Mesenchymal stem cell (in vitro differentiated cells and primary cell): ENCODE results near the gene CTBP2.

Experiments
- DNase-seq: peaks from one replicate; pipeline ENCODE4 v3.0.0-alpha.2; 2013
- H2AFZ ChIP-seq: one replicate; pipeline ENCODE4 v1.6.1; 2013; ENCODE audit warnings: low read depth, mild to moderate bottlenecking, control low read depth, inconsistent platforms, low read length, moderate library complexity
- H2AK5ac ChIP-seq: 2 replicates; pipeline ENCODE4 v1.6.1; 2013; ENCODE audit warnings: low read length, moderate library complexity, mild to moderate bottlenecking, inconsistent platforms; ENCODE audit not compliant: severe bottlenecking
- H2BK120ac ChIP-seq: one replicate; pipeline ENCODE4 v1.6.1; 2013; ENCODE audit warnings: low read depth, mild to moderate bottlenecking, inconsistent platforms, low read length, moderate library complexity
- H2BK12ac ChIP-seq, 2 experiments: one replicate each; pipeline ENCODE4 v1.6.1; 2013; ENCODE audit warnings: inconsistent platforms in 2 of 2, low read length in 2 of 2, mild to moderate bottlenecking in 2 of 2, moderate library complexity in 2 of 2, control low read depth in 1 of 2
- H2BK15ac ChIP-seq: one replicate; pipeline ENCODE4 v1.6.1; 2013; ENCODE audit warnings: mild to moderate bottlenecking, low read depth, inconsistent platforms; ENCODE audit not compliant: poor library complexity, severe bottlenecking
- H2BK5ac ChIP-seq: 2 replicates; pipeline ENCODE4 v1.6.1; 2013; ENCODE audit warnings: low read depth, mild to moderate bottlenecking, low read length, control low read depth, inconsistent platforms; ENCODE audit not compliant: poor library complexity, severe bottlenecking
- H3K14ac ChIP-seq, 2 experiments: one replicate each; pipeline ENCODE4 v1.6.1; 2013; ENCODE audit warnings: inconsistent platforms in 2 of 2, low read length in 2 of 2, control low read depth in 1 of 2, mild to moderate bottlenecking in 1 of 2, moderate library complexity in 1 of 2
- H3K18ac ChIP-seq, 2 experiments: one replicate each; pipeline ENCODE4 v1.6.1; 2013; ENCODE audit warnings: inconsistent platforms in 2 of 2, low read length in 2 of 2, control low read depth in 1 of 2, low read depth in 1 of 2, mild to moderate bottlenecking in 1 of 2
- H3K23ac ChIP-seq, 2 experiments: one replicate each; pipeline ENCODE4 v1.6.1; 2013; ENCODE audit warnings: inconsistent platforms in 2 of 2, low read length in 2 of 2, mild to moderate bottlenecking in 2 of 2, moderate library complexity in 2 of 2, control low read depth in 1 of 2
- H3K27ac ChIP-seq: 2 replicates; pipeline ENCODE4 v1.5.1; 2013; ENCODE audit warnings: mild to moderate bottlenecking, moderate library complexity, low read length, control low read depth, inconsistent platforms; ENCODE audit not compliant: poor library complexity, severe bottlenecking
- H3K27me3 ChIP-seq, 2 experiments: 2 replicates each; pipeline versions ENCODE4 v1.6.1 to v1.7.0; 2013; ENCODE audit warnings: low read length in 2 of 2, mild to moderate bottlenecking in 2 of 2, moderate library complexity in 2 of 2, control low read depth in 1 of 2, inconsistent platforms in 1 of 2; ENCODE audit not compliant: control insufficient read depth in 1 of 2, insufficient read depth in 1 of 2
- H3K36me3 ChIP-seq, 2 experiments: 2 replicates each; pipeline versions ENCODE4 v1.6.1 to v1.7.0; 2013; ENCODE audit warnings: low read length in 2 of 2, control low read depth in 1 of 2, inconsistent platforms in 1 of 2, low read depth in 1 of 2, mild to moderate bottlenecking in 1 of 2; ENCODE audit not compliant: insufficient read depth in 2 of 2, control insufficient read depth in 1 of 2
- H3K4ac ChIP-seq, 2 experiments: one replicate each; pipeline ENCODE4 v1.6.1; 2013; ENCODE audit warnings: inconsistent platforms in 2 of 2, low read length in 2 of 2, mild to moderate bottlenecking in 2 of 2, moderate library complexity in 2 of 2, control low read depth in 1 of 2, low read depth in 1 of 2
- H3K4me1 ChIP-seq: 2 replicates; pipeline ENCODE4 v1.6.1; 2013; ENCODE audit warnings: low read depth, low read length, control low read depth; ENCODE audit not compliant: control insufficient read depth, insufficient read depth
- H3K4me2 ChIP-seq: 2 replicates; pipeline ENCODE4 v1.6.1; 2013; ENCODE audit warnings: low read length, mild to moderate bottlenecking, inconsistent platforms; ENCODE audit not compliant: poor library complexity, severe bottlenecking
- H3K4me3 ChIP-seq, 2 experiments: 2 replicates each; pipeline versions ENCODE4 v1.5.1 to v1.7.0; 2013; ENCODE audit warnings: low read length in 2 of 2, mild to moderate bottlenecking in 2 of 2, control low read depth in 1 of 2, low read depth in 1 of 2; ENCODE audit not compliant: insufficient read depth in 1 of 2
- H3K79me1 ChIP-seq: replicated peaks from 2 replicates; pipeline ENCODE4 v1.6.1; 2013; ENCODE audit warnings: mild to moderate bottlenecking, control low read depth, low read length, inconsistent platforms; ENCODE audit not compliant: poor library complexity, severe bottlenecking
- H3K9ac ChIP-seq: 2 replicates; pipeline ENCODE4 v1.7.0; 2013; ENCODE audit warnings: mild to moderate bottlenecking, low read length, moderate library complexity
- H3K9me3 ChIP-seq: 2 replicates; pipeline ENCODE4 v1.7.0; 2013; ENCODE audit warnings: mild to moderate bottlenecking, low read length; ENCODE audit not compliant: control insufficient read depth
- H4K8ac ChIP-seq: one replicate; pipeline ENCODE4 v1.6.1; 2013; ENCODE audit warnings: inconsistent platforms, mild to moderate bottlenecking, low read length, moderate library complexity
- H4K91ac ChIP-seq: one replicate; pipeline ENCODE4 v1.6.1; 2013; ENCODE audit warnings: mild to moderate bottlenecking, low read length, inconsistent platforms
- WGBS: methylation state at CpG from one replicate; pipeline ENCODE4 v1.1.7; 2013; ENCODE audit warnings: mixed read lengths; 5-methylcytosine and 5-hydroxymethylcytosine counted together

The CTBP2 gene

DNA sequence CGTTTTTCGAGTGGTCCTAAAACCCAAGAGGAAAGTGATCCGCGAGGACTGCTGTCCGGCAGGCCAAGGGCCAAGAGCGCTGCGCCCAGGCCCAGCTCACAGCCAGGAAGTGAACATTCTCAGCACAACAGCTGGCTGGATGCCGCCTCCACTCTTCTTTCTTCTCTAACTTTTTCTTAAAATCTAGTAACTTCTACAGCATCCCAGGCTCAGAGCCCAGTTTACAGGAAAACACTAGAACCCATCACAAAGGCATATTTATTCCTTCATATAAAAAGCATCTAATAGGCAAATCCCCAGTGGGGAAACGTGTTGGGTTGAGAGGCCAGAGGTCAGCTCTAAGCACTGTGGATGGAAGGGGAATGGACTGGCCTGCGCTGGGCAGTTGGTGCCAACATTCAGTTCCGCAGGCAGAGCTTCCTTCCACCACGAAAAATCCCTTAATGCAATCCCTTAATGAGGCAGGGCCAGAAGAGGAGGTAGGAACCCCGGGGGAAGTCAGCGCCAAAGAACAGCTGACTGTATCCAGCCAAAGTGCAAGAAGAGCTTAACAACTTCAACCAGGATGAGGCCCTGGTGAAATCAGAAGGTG, 143.7 kb downstream of the CTBP2 start:
- Histone ChIP-seq H3K4me3 (peak overlapping the region in 1 of 2 experiments; percentile 49), H2AK5ac (no peak overlapping the region), H2AFZ (no peak overlapping the region), H3K27me3 (no peaks in the 10 kb centered on the region), H2BK5ac (no peak overlapping the region), H3K18ac (no peak overlapping the region), H3K79me1 (peaks cover 75% of the 10 kb centered on the region), H3K4me1 (peaks cover 27% of the 10 kb centered on the region), H4K91ac (no peak overlapping the region), H3K4ac (no peak overlapping the region), H3K9ac (peak overlapping the region; percentile 67), H2BK120ac (no peak overlapping the region), H3K23ac (no peak overlapping the region), H3K36me3 (peaks cover 30 to 71% of the 10 kb centered on the region in 2 experiments), H3K4me2 (no peak overlapping the region), H3K27ac (no peak overlapping the region), H4K8ac (no peak overlapping the region), H3K9me3 (no peaks in the 10 kb centered on the region), H2BK12ac (no peak overlapping the region), H3K14ac (no peak overlapping the region), H2BK15ac (no peak overlapping the region)
- WGBS, result 97% methylated on average over 14 of the region's 14 CpGs
- DNase-seq, result no peak

DNA sequence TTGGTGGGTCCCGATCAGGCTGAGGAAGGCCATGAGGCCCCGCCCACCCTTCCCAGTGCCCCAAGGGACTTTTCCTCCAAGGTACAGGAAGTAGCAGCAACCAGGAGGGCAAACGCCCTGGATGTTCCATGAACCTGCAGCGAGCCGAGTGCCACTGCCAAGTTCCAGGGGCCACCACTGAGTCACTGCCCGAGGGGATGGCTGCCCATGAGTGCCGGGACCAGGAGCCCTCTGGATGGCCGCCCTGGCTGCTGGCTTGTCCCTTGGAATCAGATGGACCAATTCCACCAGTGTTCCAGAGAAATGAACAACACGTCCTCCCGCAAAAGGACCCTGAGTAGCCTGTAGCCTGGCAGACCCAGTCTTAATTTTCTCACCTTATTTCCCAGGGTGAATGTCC, 144.2 kb downstream of the CTBP2 start:
- peaks cover 22% of the 10 kb centered on the region for H3K4me1 ChIP-seq
- H2BK15ac ChIP-seq, result no peak overlapping the region
- H3K9me3 ChIP-seq, result no peaks in the 10 kb centered on the region
- H3K4me2 ChIP-seq, result no peak overlapping the region
- no peak overlapping the region for H3K27ac ChIP-seq
- peak overlapping the region; percentile 67 for H3K9ac ChIP-seq
- WGBS, result 90% methylated on average over 10 of the region's 10 CpGs
- no peaks in the 10 kb centered on the region for H3K27me3 ChIP-seq
- H4K91ac ChIP-seq, result no peak overlapping the region
- no peak overlapping the region for H2BK5ac ChIP-seq
- no peak overlapping the region for H2AFZ ChIP-seq
- H3K79me1 ChIP-seq, result peaks cover 74% of the 10 kb centered on the region
- no peak for DNase-seq
- no peak overlapping the region for H2BK12ac ChIP-seq
- no peak overlapping the region for H3K23ac ChIP-seq
- H3K4me3 ChIP-seq, result peak overlapping the region in 1 of 2 experiments; percentile 49
- H3K4ac ChIP-seq, result no peak overlapping the region
- no peak overlapping the region for H3K18ac ChIP-seq
- no peak overlapping the region for H3K14ac ChIP-seq
- no peak overlapping the region for H2AK5ac ChIP-seq
- peaks cover 27 to 69% of the 10 kb centered on the region in 2 experiments for H3K36me3 ChIP-seq
- no peak overlapping the region for H2BK120ac ChIP-seq
- H4K8ac ChIP-seq, result no peak overlapping the region

DNA sequence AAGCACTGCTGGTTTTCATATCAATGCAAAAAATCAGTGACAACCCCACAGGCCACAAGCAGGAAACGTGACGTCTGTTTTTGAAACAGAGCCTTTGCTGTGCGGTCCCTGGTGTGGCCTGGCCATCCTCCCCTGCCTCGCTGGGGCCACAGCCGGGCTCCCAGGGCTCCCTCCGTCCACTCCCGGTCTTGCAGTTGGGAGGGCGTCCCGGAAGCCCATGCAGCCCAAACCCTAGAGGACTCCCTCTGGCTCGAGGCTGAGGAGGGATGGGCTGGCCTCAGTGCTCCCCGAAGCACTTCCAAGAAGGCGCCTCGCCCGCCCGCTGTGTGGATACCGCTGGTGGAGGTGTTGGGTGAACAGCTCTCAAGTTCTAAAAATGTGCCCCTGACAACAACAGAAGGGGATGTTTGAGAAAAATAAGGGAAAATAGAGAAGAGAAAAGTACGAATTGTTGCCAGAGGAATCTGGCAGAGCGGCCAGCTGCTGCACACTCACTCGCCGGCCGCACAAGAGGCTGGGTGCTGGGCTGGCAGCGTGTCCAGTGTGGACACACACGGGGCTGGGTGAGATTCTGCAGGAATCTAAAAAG, 144.9 kb downstream of the CTBP2 start:
- Histone ChIP-seq H2AFZ (no peak overlapping the region), H3K14ac (no peak overlapping the region), H2BK120ac (no peak overlapping the region), H3K9ac (peak overlapping the region; percentile 67), H3K79me1 (peaks cover 74% of the 10 kb centered on the region), H3K36me3 (peaks cover 21 to 63% of the 10 kb centered on the region in 2 experiments), H2BK12ac (no peak overlapping the region), H3K9me3 (no peaks in the 10 kb centered on the region), H3K4me2 (no peak overlapping the region), H4K8ac (no peak overlapping the region), H3K27me3 (no peaks in the 10 kb centered on the region), H3K23ac (no peak overlapping the region), H3K4me1 (peaks cover 18% of the 10 kb centered on the region), H2BK15ac (no peak overlapping the region), H2AK5ac (no peak overlapping the region), H4K91ac (no peak overlapping the region), H2BK5ac (no peak overlapping the region), H3K4me3 (peak overlapping the region in 1 of 2 experiments; percentile 44), H3K18ac (no peak overlapping the region), H3K4ac (no peak overlapping the region), H3K27ac (no peak overlapping the region)
- DNase-seq, result no peak
- WGBS, result 96% methylated on average over 23 of the region's 23 CpGs

DNA sequence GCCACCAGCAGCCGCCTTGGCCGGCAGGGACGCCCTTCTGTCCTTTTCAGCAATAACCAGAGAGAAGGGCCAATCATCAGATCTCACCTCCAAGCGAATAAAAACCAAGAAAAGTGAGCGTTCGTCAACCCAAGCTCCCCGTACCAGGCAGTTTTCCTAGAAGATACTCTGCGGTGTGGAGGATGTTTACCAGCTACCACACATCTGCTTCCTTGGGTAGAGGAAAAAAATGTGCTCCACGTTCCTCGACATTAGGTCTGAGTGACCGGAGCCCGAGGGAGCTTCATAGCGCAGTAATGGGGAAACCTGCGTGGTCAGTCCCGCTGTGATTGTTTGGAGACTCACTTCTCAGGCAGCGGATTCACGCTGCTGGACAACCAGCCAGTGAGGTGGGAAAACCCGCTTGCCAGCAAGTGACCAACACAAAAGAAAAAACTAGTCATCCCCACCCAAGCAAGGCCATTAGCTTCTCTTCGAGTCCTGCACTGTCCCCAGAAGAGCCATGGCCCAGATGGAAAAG, 145.5 kb downstream of the CTBP2 start:
- 98% methylated on average over 19 of the region's 19 CpGs for WGBS

More for the DNA sequence above, 145.5 kb downstream of the CTBP2 start:
- H2AFZ ChIP-seq, result no peak overlapping the region
- H2BK120ac ChIP-seq, result no peak overlapping the region
- no peak overlapping the region for H3K27ac ChIP-seq
- no peak overlapping the region for H3K4me2 ChIP-seq
- no peak overlapping the region for H4K8ac ChIP-seq
- peaks cover 18 to 58% of the 10 kb centered on the region in 2 experiments for H3K36me3 ChIP-seq
- H2BK15ac ChIP-seq, result no peak overlapping the region
- H3K4ac ChIP-seq, result no peak overlapping the region
- no peaks in the 10 kb centered on the region for H3K9me3 ChIP-seq
- H3K14ac ChIP-seq, result no peak overlapping the region
- no peak for DNase-seq
- no peak overlapping the region for H4K91ac ChIP-seq
- H3K79me1 ChIP-seq, result peaks cover 72% of the 10 kb centered on the region
- H3K4me1 ChIP-seq, result peaks cover 17% of the 10 kb centered on the region
- no peaks in the 10 kb centered on the region for H3K27me3 ChIP-seq
- no peak overlapping the region for H3K18ac ChIP-seq
- no peak overlapping the region for H2BK12ac ChIP-seq
- H3K9ac ChIP-seq, result peak overlapping the region; percentile 67
- peak overlapping the region in 1 of 2 experiments; percentile 44 for H3K4me3 ChIP-seq
- no peak overlapping the region for H3K23ac ChIP-seq
- H2BK5ac ChIP-seq, result no peak overlapping the region
- H2AK5ac ChIP-seq, result no peak overlapping the region
